DMS53 (cell line): ENCODE results near the gene KRT6A.
"Not testable (repeated sequence)": the region's sequence is repeated elsewhere in the genome, so short reads cannot be mapped to it uniquely, and the experiment has no call there.

Source experiments
- DNase-seq: peaks from one replicate; lab custom pipeline; 2025; lab: John Stamatoyannopoulos, UW

The KRT6A gene

DNA sequence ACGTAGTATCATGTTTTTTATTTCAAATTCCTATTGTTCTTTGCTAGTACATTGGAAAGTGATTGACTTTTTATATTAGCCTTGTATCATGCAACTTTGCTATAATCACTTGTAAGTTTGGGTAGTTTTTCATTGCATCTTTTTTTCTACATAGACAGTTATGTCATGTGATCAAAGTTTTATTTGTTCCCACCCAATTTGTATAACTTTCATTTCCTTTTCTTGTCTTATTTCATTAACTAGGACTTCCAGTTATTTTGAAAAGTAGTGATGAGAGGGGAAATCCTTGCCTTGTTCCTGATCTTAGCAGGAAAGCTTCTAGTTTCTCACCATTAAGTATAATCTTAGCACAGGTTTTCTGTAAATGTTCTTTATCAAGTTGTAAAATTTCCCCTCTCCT, 9.8 kb upstream of the KRT6A start:
- no peak for DNase-seq

DNA sequence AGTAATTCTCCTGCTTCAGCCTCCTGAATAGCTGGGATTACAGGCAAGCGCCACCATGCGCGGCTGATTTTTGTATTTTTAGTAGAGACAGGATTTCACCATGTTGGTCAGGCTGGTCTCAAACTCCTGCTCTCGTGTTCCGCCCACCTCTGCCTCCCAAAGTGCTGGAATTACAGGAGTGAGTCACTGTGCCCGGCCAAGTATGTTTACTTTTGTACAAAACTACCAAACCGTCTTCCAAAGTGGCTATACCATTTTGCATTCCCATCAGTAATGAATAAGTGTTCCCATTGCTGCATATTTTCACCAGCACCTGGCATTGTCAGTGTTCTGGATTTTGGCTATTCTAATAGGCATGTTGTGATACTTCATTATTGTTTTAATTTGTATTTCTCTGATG, 8.4 kb upstream of the KRT6A start:
- no peak for DNase-seq

DNA sequence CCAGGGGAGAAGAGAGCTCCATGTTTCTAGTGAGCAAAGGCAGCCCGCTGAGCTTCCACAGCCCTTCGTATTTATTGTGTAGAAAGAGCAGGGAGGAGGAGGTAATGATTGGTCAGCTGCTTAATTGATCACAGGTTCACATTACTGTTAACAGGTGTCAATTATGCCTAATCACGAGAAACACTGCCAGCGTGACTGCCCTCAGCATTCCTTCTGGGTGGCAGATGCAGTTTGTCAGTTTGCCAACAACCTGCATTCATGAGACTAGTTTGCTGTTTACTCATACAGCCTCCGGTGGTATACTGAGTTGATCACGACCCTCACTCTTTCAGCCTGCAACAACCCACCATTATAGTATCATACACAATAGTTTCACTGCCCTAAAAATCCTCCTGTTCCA, 7.5 kb upstream of the KRT6A start:
- DNase-seq: not testable (repeated sequence)

DNA sequence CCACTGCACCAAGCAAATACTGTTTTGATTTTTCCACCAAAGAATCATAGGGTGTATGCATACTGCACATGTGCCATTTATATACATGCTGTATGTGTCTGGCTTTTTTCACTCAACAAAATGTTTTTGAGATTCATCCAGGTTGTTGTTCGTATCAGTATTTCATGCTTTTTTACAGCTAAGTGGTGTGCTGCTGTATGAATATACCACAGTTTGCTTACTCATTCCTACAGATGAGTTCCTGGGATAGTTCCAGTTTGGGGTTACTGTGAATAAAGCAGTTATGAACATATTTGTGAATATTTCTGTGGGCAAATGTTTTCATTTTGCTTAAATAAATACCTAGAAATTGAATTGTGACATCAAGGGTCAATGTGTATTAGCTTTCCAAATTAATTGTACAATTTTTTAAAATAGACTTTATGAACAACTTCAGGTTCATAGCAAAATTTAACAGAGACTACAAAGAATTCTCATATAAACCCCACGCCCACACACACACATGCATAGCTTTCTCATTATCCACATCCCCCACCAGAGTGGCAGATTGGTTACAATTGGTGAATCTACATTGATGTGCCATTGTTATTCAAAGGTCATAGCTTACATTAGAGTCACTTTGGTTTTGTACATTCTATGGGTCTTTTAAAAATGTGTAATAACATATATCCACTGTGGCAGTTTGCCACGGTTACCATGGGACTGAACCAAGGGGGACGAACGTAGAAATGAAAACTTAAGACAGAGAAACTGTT, 6.9 kb upstream of the KRT6A start:
- no peak for DNase-seq

DNA sequence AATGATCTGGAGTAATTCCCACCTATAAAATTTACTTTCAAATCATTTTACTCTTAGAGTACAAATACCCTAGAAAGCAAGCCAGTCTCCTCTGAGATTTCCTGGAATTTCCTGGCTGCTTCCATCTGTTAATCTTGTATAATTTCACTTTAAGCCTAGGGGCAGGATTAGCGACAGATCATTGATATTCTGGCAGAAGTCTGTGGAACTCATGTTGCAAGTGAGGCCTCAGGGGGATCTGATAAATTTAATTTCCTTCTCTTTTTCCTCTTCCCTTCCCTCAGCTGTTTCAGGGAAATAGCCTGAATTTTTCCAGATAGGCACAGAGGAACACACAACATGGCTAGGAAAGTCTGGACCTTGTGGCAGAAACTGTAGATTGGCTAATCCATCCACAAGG, 5.9 kb upstream of the KRT6A start:
- DNase-seq: no peak

DNA sequence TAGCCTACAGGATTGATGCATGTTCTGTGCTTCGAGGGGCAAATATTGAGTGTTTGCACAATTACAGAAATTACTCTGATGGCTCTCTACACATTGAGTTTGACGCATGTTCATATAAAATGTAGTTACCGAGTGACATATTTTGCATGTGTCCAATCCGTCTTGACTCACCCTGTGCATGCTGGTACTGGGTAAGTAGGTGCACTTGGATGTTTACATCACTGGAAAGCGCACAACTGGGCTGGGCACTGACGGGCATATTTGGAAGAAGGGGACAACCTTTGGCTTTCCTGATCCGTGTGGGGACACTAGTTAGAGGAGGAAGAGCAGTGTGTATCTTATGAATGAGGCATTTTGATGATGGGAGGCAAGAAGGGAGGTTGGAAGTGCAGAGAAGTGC, 4.9 kb upstream of the KRT6A start:
- no peak for DNase-seq

DNA sequence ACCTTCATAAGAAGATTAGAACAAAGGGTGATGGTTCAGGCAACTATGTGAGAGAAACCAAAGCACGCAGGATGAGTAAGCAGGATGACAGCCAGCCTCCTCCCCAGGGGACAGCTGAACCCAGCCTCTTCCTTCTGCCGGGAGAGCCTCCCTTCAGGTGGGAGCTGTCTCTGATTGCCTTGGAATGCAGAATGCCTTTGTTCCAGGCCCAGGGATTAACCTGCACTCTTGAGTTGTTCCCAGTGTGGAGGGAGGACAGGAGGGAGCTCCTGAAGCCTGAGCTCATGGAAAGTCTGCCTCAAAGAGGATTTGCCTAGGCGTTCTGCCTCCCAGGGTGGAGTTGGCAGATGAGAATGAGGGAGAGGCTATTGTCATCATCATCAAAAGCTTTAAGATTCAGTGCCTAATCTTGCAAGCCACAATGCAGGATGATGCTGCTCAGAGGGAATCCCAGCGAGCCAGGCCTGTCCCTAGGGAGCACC, 3.6 kb upstream of the KRT6A start:
- DNase-seq: no peak

DNA sequence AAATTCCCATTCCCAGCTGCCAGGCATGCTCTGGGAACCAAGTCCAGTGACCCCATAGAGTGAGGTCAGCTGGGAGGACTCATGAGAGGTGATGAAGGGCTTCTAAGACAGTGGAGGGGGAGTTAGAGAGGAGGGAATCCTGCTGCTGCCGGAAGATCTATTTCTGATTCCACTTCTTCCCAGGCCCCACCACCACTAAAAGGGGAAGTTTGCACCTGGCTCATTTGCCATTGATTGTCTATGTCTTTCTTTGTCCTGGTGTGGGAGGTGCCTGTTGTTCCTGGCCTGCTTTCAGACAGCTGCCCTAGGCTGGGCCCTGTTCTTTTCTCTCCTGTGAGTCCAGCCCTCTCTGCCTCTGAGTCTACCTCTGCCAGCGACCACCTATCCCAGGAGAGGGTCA, 3.0 kb upstream of the KRT6A start:
- no peak for DNase-seq

DNA sequence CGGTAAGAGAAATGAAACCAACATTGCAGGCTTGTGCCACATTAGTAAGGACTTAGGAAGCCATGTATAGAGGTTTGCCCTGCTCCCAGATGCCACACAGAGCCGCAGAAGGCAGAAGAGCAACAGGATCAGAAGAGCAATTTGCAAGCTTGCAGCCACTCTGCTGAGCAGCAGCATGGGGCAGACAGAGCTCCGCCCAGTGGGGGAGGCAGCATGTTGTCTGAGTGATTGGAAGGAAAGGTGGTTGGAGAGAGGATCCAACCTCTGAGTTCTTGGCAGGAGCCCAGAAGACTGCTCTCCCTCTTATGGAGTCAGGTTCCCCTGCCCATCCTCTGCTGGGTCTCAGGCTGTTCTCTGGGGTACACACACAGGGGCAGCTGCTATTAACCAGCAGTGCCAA, 2.3 kb upstream of the KRT6A start:
- no peak for DNase-seq

DNA sequence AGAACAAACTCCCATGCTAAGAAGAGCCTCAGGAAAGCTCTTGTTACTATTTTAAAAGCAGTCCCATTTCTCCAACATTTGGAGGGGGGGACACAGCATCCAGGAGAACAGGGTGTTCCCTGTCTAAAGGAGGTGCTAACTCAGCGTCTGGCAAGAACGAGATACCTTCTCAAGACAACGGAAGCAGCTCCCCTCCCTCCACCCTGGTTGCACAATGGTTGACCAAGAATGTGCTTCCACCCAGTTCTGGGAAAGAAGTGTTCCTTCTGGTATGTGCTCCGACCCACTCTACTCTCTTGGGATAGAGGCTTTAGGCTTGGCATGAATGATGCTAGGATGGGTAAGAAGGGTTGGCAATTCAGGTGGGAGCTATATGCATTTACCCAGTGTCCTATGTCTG, 1.5 kb upstream of the KRT6A start:
- DNase-seq: no peak

DNA sequence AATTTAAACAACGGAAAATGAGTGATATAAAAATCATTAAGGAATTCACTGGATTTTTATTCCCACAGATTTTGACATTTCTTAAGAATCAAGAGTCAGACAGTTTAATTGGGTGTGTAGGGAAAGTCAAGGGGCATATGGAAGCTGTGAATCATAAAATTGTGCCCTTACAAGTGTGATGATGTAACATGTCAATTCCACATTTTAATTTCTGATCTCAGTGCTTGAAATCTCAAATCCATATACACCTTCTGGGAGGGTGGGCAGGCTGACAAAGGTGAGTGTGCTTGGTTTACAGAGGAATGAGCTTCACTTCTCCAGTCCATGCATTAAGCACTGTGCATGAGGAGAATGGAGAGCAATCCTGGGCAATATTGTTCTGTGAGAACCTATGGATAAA, 1.0 kb upstream of the KRT6A start:
- DNase-seq: no peak

DNA sequence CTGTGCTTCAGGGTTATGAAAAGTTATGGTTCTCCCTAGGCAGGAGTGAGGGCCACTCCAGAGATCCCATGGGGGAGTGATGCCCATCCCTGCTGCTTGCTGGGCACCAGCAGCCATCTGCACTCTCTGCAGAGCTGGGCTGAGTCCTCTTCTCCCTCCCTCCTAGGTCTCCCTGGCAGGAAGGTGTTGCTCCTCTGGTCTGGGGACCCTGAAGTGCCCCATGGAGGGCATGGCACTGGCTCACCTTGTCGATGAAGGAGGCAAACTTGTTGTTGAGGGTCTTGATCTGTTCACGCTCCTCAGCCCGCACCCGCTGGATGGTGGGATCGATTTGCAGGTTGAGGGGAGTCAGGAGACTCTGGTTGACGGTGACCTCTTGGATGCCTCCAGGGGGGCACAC, 652 bp downstream of the KRT6A start:
- DNase-seq: not testable (repeated sequence)

DNA sequence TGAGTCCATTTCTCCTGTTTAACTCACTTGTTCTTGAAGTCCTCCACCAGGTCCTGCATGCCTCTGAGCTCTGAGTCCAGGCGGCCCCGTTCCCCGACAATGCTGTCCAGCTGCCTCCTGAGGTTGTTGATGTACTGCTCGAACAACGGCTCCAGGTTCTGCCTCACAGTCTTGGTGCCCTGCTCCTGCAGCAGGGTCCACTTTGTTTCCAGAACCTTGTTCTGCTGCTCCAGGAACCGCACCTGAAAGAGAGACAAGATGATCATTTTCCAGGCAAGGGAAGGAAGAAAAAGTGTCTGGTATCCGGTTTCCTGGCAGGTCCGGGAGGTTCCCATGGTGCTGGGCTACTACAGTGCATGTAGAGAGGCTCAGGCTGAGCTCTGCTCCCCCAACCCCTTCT, 1.6 kb downstream of the KRT6A start:
- DNase-seq: not testable (repeated sequence)

DNA sequence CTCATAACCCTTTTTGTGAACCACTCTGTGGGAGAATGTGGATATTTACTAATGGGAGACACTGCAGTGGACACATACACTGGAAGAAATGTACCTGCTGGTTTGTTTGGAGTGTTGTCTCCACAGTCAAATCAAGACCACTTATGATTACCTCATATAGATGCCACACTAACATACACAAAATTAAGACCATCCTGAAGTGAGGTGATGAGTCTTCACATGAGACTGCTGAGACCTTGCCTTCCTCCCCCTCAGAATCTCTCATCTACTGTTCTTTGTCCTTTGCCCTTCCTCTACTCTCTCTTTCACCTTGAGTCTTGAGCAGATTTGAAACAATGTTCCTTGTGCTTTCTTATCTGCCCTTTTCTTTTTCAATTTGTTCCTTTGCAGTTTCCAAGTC, 4.3 kb downstream of the KRT6A start:
- no peak for DNase-seq

DNA sequence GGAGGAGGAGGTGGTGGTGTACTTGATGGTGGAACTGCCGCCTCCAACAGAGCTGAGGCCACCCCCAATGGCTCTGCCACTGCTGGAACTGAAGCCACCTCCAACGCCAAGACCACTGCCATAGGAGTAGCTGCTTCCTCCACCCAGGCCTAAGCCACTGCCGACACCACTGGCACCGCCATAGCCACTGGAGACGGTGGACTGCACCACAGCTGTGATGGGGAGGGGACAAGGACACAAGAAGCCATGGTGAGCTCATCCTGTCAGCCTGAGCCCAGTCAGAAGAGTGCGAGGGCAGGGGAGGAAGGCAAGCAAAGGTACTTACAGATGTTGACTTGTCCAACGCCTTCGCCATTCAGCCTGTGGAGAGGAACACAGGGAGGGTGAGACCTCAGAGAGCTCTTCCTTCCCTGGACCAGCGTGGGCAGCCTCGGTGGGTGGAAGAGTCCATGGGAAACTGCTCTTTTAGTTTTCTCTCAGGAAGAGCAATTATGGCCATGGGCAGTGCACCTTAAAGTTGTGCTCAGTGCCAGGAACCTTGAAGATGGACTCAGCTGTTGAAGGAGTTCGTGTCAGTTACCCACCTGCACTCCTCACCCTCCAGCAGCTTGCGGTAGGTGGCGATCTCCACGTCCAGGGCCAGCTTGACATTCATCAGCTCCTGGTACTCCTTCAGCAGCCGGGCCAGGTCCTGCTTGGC, 5.2 kb downstream of the KRT6A start:
- DNase-seq: not testable (repeated sequence)

DNA sequence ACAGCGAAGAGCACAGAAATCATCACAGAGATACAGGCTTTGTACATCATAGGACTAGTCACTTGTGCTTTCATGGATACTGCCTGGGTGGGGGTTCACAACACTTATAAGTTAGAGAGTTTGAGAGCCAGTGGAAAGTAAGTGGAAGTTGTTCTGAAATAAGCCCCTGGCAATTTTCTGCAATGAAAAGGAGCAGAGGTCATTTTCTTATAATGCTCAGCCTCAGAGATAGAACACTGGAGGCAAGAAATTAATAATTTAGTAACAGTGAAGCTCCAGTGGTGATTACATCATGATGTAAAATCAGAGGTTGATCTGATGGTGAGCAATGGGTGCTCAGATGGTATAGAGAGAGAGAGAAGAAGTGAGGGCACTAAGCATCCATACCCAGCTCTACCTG, 5.8 kb downstream of the KRT6A start:
- DNase-seq: no peak

DNA sequence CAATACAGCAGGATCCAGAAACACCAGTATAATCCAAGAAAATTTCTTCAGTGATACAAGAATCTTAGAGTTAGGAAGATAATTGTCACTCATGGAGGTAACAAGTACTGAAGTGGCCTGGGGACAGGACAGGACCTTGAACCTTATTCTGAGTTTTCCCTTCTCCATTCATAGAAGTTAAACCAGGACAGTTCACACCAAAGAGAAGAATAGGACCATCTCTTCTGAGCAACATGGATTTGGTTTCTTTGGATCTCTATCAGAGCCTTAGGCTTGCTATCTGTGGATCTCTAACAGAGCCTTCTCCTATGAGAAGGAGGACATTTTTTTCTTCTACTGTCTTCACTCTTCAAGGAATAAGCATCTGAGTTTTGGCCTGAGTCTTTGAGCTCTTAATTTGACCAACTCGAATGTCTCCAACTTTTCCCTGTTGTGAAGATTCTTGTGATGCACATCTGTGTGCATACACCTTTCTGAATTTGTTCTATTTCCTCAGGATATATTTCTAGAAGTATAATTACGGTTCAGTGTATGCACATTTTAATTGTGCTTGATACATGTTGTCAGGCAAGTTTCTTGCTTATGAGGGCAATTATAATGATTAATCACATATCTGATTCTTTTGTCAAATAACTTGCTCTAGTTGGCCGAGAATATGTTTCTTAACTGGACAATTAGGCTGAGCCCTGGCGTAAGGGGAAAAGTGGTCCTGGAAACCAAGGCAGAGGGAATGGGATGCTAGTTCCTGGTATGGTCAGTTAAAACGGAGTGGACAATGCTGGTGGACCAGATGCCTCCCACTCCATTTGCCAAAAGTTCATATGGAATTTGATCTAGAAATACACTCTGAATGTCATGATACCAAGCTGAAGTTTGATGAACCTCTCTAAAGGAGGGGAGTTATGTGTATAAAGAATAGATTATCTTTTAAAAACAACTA, 6.6 kb downstream of the KRT6A start:
- no peak for DNase-seq

DNA sequence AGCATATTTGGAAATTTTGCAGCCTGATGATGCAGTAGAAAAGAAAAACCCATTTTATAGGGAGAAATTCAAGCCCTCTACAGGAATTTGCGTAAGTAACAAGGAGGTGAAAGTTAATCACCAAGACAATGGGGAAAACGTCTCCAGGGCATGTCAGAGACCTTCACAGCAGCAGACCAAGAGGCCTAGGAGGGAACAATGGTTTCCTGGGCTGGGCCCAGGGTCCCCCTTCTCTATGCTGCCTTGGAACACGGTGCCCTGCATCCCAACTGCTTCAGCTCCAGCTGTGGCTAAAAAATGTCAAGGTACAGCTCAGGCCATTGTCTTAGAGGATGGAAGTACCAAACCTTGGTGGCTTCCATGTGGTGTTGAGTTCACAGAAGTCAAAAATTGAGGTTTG, 13.0 kb downstream of the KRT6A start:
- no peak for DNase-seq

DNA sequence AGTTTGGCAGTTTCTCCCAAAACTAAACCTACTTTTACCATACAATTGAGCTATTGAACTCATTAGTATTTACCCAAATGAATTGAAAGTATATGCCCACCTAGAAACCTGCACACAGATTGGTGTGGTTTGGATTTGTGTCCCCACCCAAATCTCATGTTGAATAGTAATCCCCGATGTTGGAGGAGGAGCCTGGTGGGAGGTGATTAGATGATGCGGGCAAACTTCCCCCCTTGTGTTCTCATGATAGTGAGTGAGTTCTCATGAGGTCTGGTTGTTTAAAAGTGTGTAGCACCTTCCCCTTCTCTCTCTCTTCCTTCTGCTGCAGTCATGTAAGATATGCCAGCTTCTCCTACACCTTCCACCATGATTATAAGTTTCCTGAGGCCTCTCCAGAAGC, 15.4 kb downstream of the KRT6A start:
- no peak for DNase-seq

DNA sequence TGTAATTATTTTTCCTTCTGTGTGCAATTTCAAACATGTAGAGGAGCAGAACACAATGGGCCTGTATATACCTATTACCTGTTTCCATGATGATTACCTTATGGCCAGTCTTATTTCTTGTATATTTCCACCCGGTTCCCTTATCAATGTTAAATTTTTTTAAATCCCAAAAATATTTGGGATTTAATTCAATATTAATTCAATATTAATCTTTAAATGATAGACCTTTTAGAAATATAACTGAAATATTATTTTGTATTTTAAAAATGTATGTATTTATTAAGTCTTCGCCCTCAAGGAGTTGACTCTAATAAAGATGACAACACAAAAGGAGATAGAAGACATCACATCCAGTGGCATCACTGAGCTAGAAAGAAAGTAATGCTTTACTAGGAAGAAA, 18.8 kb downstream of the KRT6A start:
- DNase-seq: no peak

DNA sequence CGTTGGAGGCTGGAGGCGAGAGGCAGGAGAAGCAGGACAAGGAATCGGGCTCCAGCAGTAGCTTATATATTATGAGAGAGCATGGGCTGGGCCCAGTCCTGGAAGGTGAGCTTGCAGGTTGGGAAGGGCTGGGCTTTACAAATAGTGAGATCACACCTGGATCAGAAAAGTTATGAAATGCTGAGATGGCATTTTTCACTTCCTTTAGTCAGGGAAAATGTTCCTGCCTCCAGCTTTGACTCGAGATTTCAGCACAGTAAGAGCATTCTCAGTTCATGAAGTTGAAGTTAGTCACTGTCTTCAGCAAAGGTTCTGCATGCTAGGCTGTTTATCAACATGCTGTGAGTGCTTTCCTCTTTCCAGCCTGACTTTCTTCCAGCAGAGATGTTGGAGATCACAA, 19.3 kb downstream of the KRT6A start, which contains the start of gene KRT6C:
KRT6C (minus strand) TSS at position 38 of the 400 bp plus-strand sequence. CDS start 68 bp downstream, outside the sequence.
- DNase-seq: no peak

DNA sequence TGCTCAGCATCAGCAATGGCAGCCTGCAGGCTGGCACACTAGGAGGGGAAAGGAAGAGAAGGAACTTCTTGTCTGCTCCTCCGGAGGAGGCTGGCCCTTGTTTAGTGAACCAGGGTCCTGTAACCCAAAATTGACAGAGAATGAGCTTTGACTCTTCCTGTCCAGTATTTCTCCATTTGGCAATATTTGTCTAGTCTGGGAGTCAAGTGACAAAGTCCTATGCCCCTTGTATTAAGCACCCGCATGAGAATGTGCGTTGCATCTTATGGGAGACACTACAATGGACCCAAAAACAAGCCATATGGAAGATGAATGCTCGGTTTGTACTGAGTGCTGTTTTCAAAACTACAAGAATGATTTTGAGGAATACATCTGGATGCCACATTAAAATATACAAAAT, 23.2 kb downstream of the KRT6A start:
- DNase-seq: no peak
